Coronary artery (tissue), 2 donors: Measurements from ENCODE around the gene NECTIN2.
"Not testable (repeated sequence)": the region's sequence is repeated elsewhere in the genome, so short reads cannot be mapped to it uniquely, and the experiment has no call there.

Experiments
- DNase-seq: peaks from one replicate; pipeline ENCODE4 v3.0.0-alpha.2; 2017; ENCODE audit warnings: low spot score
- H3K27ac ChIP-seq, 2 donors: fragments of 200-600 bp; sonication (generic); one replicate each; pipeline ENCODE4 v1.5.1; 2016 to 2019
- H3K4me3 ChIP-seq: fragments of 200-600 bp; sonication (generic); 2 replicates; pipeline ENCODE4 v1.5.1; 2016; ENCODE audit warnings: mild to moderate bottlenecking, moderate library complexity
- CTCF ChIP-seq: fragments of 200-600 bp; sonication (generic); IDR thresholded peaks from one replicate; pipeline ENCODE4 v1.5.1; 2019; ENCODE audit warnings: antibody characterized with exemption

The NECTIN2 gene

GRCh38 chr19:44904426-44904994 is 58.4 kb downstream of the NECTIN2 start:
- DNase-seq: no peak
- no peak overlapping the region for H3K27ac ChIP-seq
- no peak for TF ChIP-seq CTCF
- H3K4me3 ChIP-seq: no peak overlapping the region

GRCh38 chr19:44905437-44906160 is 59.5 kb downstream of the NECTIN2 start, which contains the start of gene APOE:
Gene APOE, plus strand, starts transcription at chr19:44905796. Its CDS starts 829 bp downstream, at chr19:44906625.
- Histone ChIP-seq H3K27ac (peak within 1 kb of the TSS in 1 of 2 donors; percentile 3), H3K4me3 (peak within 1 kb of the TSS; percentile 26)
- TF ChIP-seq CTCF: no peak
- DNase-seq: no peak

- no peak for TF ChIP-seq CTCF
- DNase-seq: no peak
- Histone ChIP-seq H3K4me3 (no peak overlapping the region), H3K27ac (no peak overlapping the region)
Measured at GRCh38 chr19:44907613-44908012, 61.5 kb downstream of the NECTIN2 start.

GRCh38 chr19:44908074-44908835 is 62.2 kb downstream of the NECTIN2 start:
- no peak for DNase-seq
- H3K27ac ChIP-seq: no peak overlapping the region
- H3K4me3 ChIP-seq: no peak overlapping the region
- no peak for TF ChIP-seq CTCF

- no peak for DNase-seq
- H3K4me3 ChIP-seq: no peak overlapping the region
- TF ChIP-seq CTCF: no peak
- H3K27ac ChIP-seq: no peak overlapping the region
Measured at GRCh38 chr19:44908836-44909261, 62.8 kb downstream of the NECTIN2 start.

- H3K27ac ChIP-seq: no peak overlapping the region
- no peak for TF ChIP-seq CTCF
- DNase-seq: no peak
- H3K4me3 ChIP-seq: no peak overlapping the region
Measured at GRCh38 chr19:44909775-44910174, 63.7 kb downstream of the NECTIN2 start.

- not testable (repeated sequence) for H3K27ac ChIP-seq, H3K4me3 ChIP-seq, DNase-seq
Measured at GRCh38 chr19:44911896-44912295, 65.8 kb downstream of the NECTIN2 start.
